HCT116 (cell line): ENCODE results near the gene HAP1. TPM values are rescaled to one million over a fixed set of nuclear protein-coding genes. Genes with fewer than 3 reads are reported as not detected.

Source experiments
- ATAC-seq: fragments of 200-7000 bp; cut with Tn5 transposase; 2 replicates; pipeline ENCODE4 v1.9.1; 2020; ENCODE audit warnings: mild to moderate bottlenecking, moderate library complexity
- BruUV-seq: library from RNA; stranded (reverse); fragments of 400-500 nt; replicated peaks from 2 replicates; lab custom pipeline; 2021; lab: Mats Ljungman, UMichigan
- CTCF ChIA-PET: fragments of 300-600 bp; sonication (Branson Sonifier 250); formaldehyde crosslinking; loops from one replicate; lab custom pipeline; 2021; ENCODE audit warnings: antibody characterized with exemption; lab: Charles Lee
- POLR2A ChIA-PET: fragments of 300-600, 350-600 bp; sonication (Branson Sonifier 250); formaldehyde crosslinking; loops from one replicate; lab custom pipeline; 2021; ENCODE audit warnings: antibody characterized with exemption; lab: Charles Lee
- RAD21 ChIA-PET, 2 experiments: fragments of 300-600 bp; sonication (Branson Sonifier 250); formaldehyde crosslinking; loops; one replicate each; lab custom pipeline; 2023; ENCODE audit warnings: low total read pairs in 2 of 2; ENCODE audit not compliant: uncharacterized antibody in 2 of 2, unreplicated experiment in 2 of 2, low non-redundant PET in 1 of 2; lab: Charles Lee
- DNase-seq: peaks from one replicate; pipeline ENCODE4 v3.0.0-alpha.2; 2010; ENCODE audit warnings: low read depth, low spot score
- H2AFZ ChIP-seq: fragments of 200-600 bp; shearing (Covaris generic), sonication (generic); 2 replicates; pipeline ENCODE4 v1.6.1; 2017; ENCODE audit warnings: low read depth, mixed run types, mixed read lengths, antibody characterized with exemption, low read length; ENCODE audit not compliant: poor library complexity, severe bottlenecking
- H3K27ac ChIP-seq: 2 replicates; pipeline ENCODE4 v1.5.1; 2012; ENCODE audit warnings: low read depth, low read length
- H3K27me3 ChIP-seq: fragments of 200-600 bp; sonication (generic); 2 replicates; pipeline ENCODE4 v1.6.1; 2016; ENCODE audit warnings: mixed run types, low read length, mixed read lengths; ENCODE audit not compliant: insufficient read depth
- H3K36me3 ChIP-seq, 2 experiments: fragments of 200-500 bp in 1 of 2; fragments of 200-600 bp in 1 of 2; sonication (Bioruptor generic) in 1 of 2; sonication (generic) in 1 of 2; 2 replicates each; pipeline versions ENCODE4 v1.5.1 to v1.6.1; 2014 to 2016; ENCODE audit warnings: low read length in 2 of 2, inconsistent platforms in 1 of 2, mixed read lengths in 1 of 2, mixed run types in 1 of 2; ENCODE audit not compliant: insufficient read depth in 2 of 2, control insufficient read depth in 1 of 2
- H3K4me1 ChIP-seq, 2 experiments: fragments of 200-600 bp in 1 of 2; sonication (generic) in 1 of 2; 2 replicates each; pipeline versions ENCODE4 v1.5.1 to v1.6.1; 2012 to 2017; ENCODE audit warnings: low read length in 2 of 2, inconsistent platforms in 1 of 2, mild to moderate bottlenecking in 1 of 2, mixed read lengths in 1 of 2, mixed run types in 1 of 2, moderate library complexity in 1 of 2; ENCODE audit not compliant: insufficient read depth in 2 of 2, control insufficient read depth in 1 of 2
- H3K4me2 ChIP-seq: fragments of 200-600 bp; sonication (generic); 2 replicates; pipeline ENCODE4 v1.6.1; 2017; ENCODE audit warnings: mixed run types, low read length, mixed read lengths
- H3K4me3 ChIP-seq, 2 experiments: fragments of 200-600 bp in 1 of 2; sonication (generic) in 1 of 2; replicated peaks in 1 of 2; 2 replicates each; pipeline ENCODE4 v1.5.1; 2011 to 2016; ENCODE audit warnings: low read length in 2 of 2, control low read depth in 1 of 2, low read depth in 1 of 2, mild to moderate bottlenecking in 1 of 2, mixed read lengths in 1 of 2, mixed run types in 1 of 2
- H3K79me2 ChIP-seq: fragments of 200-600 bp; sonication (generic); 2 replicates; pipeline ENCODE4 v1.6.1; 2017; ENCODE audit warnings: mild to moderate bottlenecking, mixed run types, low read length, moderate library complexity, mixed read lengths; ENCODE audit not compliant: insufficient read depth
- H3K9ac ChIP-seq: fragments of 200-600 bp; sonication (generic); 2 replicates; pipeline ENCODE4 v1.6.1; 2016; ENCODE audit warnings: low read length, mixed read lengths
- H3K9me2 ChIP-seq: fragments of 200-600 bp; sonication (generic), shearing (Covaris generic); 2 replicates; pipeline ENCODE4 v1.6.1; 2017; ENCODE audit warnings: mixed run types, mild to moderate bottlenecking, moderate library complexity; ENCODE audit not compliant: insufficient read depth
- H3K9me3 ChIP-seq, 2 experiments: fragments of 200-500 bp in 1 of 2; fragments of 200-600 bp in 1 of 2; sonication (Bioruptor generic) in 1 of 2; sonication (generic) in 1 of 2; 2 replicates each; pipeline ENCODE4 v1.6.1; 2014 to 2017; ENCODE audit warnings: low read length in 2 of 2, mixed read lengths in 2 of 2, inconsistent platforms in 1 of 2, low read depth in 1 of 2, mild to moderate bottlenecking in 1 of 2, mixed run types in 1 of 2, moderate library complexity in 1 of 2; ENCODE audit not compliant: control insufficient read depth in 1 of 2, insufficient read depth in 1 of 2
- H4K20me1 ChIP-seq: fragments of 200-600 bp; sonication (generic), shearing (Covaris generic); 2 replicates; pipeline ENCODE4 v1.6.1; 2017; ENCODE audit warnings: mixed run types, mild to moderate bottlenecking, moderate library complexity; ENCODE audit not compliant: insufficient read depth
- MAX ChIP-seq: IDR thresholded peaks from 2 replicates; pipeline ENCODE4 v1.6.1; 2012
- POLR2AphosphoS5 ChIP-seq: IDR thresholded peaks from 2 replicates; pipeline ENCODE4 v1.6.1; 2011; ENCODE audit warnings: mild to moderate bottlenecking, low read depth, low read length, moderate library complexity
- RAD21 ChIP-seq: IDR thresholded peaks from 2 replicates; pipeline ENCODE4 v1.6.1; 2012; ENCODE audit warnings: low read depth, mild to moderate bottlenecking
- REST ChIP-seq: IDR thresholded peaks from 2 replicates; pipeline ENCODE4 v1.6.1; 2012; ENCODE audit warnings: low read depth
- SIN3A ChIP-seq: IDR thresholded peaks from 2 replicates; pipeline ENCODE4 v1.6.1; 2012; ENCODE audit warnings: low read depth
- SP1 ChIP-seq: IDR thresholded peaks from 2 replicates; pipeline ENCODE4 v1.6.1; 2012; ENCODE audit warnings: low read depth
- YY1 ChIP-seq: IDR thresholded peaks from 2 replicates; pipeline ENCODE4 v1.6.1; 2011; ENCODE audit warnings: low read length, low read depth, moderate library complexity, mild to moderate bottlenecking; ENCODE audit not compliant: insufficient replicate concordance; ENCODE audit errors: extremely low read depth
- intact Hi-C: fragments of 100-400 bp; cut with micrococcal nuclease; formaldehyde crosslinking; loops from 2 replicates; pipeline ENCODE4 v1.10.0; 2022
- total RNA-seq: library from RNA; stranded (reverse); gene quantifications from one replicate; pipeline ENCODE4 v1.2.1, GENCODE V29; 2021; ENCODE audit not compliant: unreplicated experiment
- TF ChIP-seq, protein P1 (sequence below): IDR thresholded peaks from 2 replicates; pipeline ENCODE4 v1.6.1; 2012

Gene HAP1
- total RNA-seq, 1 experiment from 2014 or later, result 3.4 TPM

GRCh38 chr17:41773190-41773588 is 38.7 kb upstream of the HAP1 start (continued):
- TF ChIP-seq YY1 (peak; percentile 25), SIN3A (peak; percentile 68), RAD21 (no peak)

GRCh38 chr17:41772586-41773189 is 38.2 kb upstream of the HAP1 start:
- H3K79me2 ChIP-seq, result peaks cover 56% of the 10 kb centered on the region
- ATAC-seq, result peak; percentile 5

GRCh38 chr17:41772218-41772585 is 37.8 kb upstream of the HAP1 start:
- H3K4me2 ChIP-seq, result peak overlapping the region; percentile 86
- H2AFZ ChIP-seq, result no peak overlapping the region
- peaks cover 51% of the 10 kb centered on the region for H3K79me2 ChIP-seq
- ChIA-PET CTCF (interaction anchor here (3.6 kb wide), 1 partner anchor 13 kb away, joined by 28 read pairs; the partner anchor contains the start of gene JUP), RAD21 (no interaction called here), POLR2A (interaction anchor here (2.8 kb wide), 1 partner anchor 14 kb away, joined by 29 read pairs; the partner anchor contains the start of gene JUP)
- ATAC-seq, result peak; percentile 71
- peak overlapping the region; percentile 15 to 47 for H3K4me3 ChIP-seq
- H3K36me3 ChIP-seq, result peaks cover 25 to 30% of the 10 kb centered on the region in 2 experiments; a peak in 3 of 4 replicates
- no peaks in the 10 kb centered on the region for H3K9me3 ChIP-seq
- H4K20me1 ChIP-seq, result no peaks in the 10 kb centered on the region
- DNase-seq, result no peak
- peaks cover 55 to 59% of the 10 kb centered on the region in 2 experiments for H3K4me1 ChIP-seq
- H3K27ac ChIP-seq, result peak overlapping the region; percentile 73
- no peaks in the 10 kb centered on the region for H3K27me3 ChIP-seq
- H3K9me2 ChIP-seq, result no peaks in the 10 kb centered on the region
- no TSS peak for BruUV-seq
- H3K9ac ChIP-seq, result peak overlapping the region; percentile 68
- intact Hi-C loops, result loop anchor here (2.0 kb wide), 2 partner anchors 15 to 29 kb away; partner anchors contain the start of gene JUP
- TF ChIP-seq SP1 (peak; percentile 67), MAX (peak; percentile 37; the same call in 1 of the 2 replicates), REST (no peak), POLR2AphosphoS5 (peak; percentile 43; the same call in 1 of the 2 replicates)

More at GRCh38 chr17:41772586-41773189, 38.2 kb upstream of the HAP1 start:
- Histone ChIP-seq H4K20me1 (no peaks in the 10 kb centered on the region), H3K4me2 (peak overlapping the region; percentile 86), H3K27ac (peak overlapping the region; percentile 73), H3K36me3 (peaks cover 21 to 25% of the 10 kb centered on the region in 2 experiments; a peak in 3 of 4 replicates), H3K27me3 (no peaks in the 10 kb centered on the region), H3K9ac (peak overlapping the region; percentile 68), H3K9me3 (no peaks in the 10 kb centered on the region), H2AFZ (no peak overlapping the region), H3K4me1 (peaks cover 60 to 64% of the 10 kb centered on the region in 2 experiments), H3K4me3 (peak overlapping the region; percentile 15 to 47), H3K9me2 (no peaks in the 10 kb centered on the region)
- no peak for DNase-seq
- POLR2A ChIA-PET, result interaction anchor here (0.6 to 2.8 kb wide), 5 partner anchors 14 to 1574 kb away, joined by 3 to 29 read pairs (median 4); partner anchors contain the start of genes DNAJC7 and JUP
- BruUV-seq, result no TSS peak
- intact Hi-C loops, result loop anchor here (2.0 kb wide), 2 partner anchors 14 to 28 kb away; partner anchors contain the start of gene JUP
- CTCF ChIA-PET, result interaction anchor here (1.3 to 3.6 kb wide), 2 partner anchors 13 to 28 kb away, joined by 6 to 28 read pairs; partner anchors contain the start of gene JUP
- TF ChIP-seq, protein P1, sequence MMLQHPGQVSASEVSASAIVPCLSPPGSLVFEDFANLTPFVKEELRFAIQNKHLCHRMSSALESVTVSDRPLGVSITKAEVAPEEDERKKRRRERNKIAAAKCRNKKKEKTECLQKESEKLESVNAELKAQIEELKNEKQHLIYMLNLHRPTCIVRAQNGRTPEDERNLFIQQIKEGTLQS, result no peak
- RAD21 ChIA-PET, result interaction anchor here in 1 of 2 experiments (0.7 to 1.3 kb wide), 3 partner anchors 13 to 39 kb away, joined by 3 to 6 read pairs (median 4); partner anchors contain the start of gene P3H4
